Measurements from ENCODE around the gene RABGAP1L.

- TF ChIP-seq CTCF (tag by site-specific recombination; IDR thresholded peaks at IDR 0.05), result no peak
- TF ChIP-seq ZFP69B (tag by site-specific recombination; IDR thresholded peaks at IDR 0.05), result no peak
- TF ChIP-seq SP3 (tag by site-specific recombination; IDR thresholded peaks at IDR 0.05), result no peak
- no peak for TF ChIP-seq PRDM2 (tag by site-specific recombination; IDR thresholded peaks at IDR 0.05; ENCODE audit: borderline replicate concordance)
- TF ChIP-seq ZNF416 (tag by site-specific recombination; IDR thresholded peaks at IDR 0.05), result no peak
- TF ChIP-seq ZNF394 (tag by site-specific recombination; IDR thresholded peaks at IDR 0.05; ENCODE audit: borderline replicate concordance), result no peak
These were observed 533.8 kb downstream of the RABGAP1L start for GRCh38 chr1:174693085-174693484.

Measured in HEK293 (cell line).